Gastroesophageal sphincter (tissue), 3 donors: ENCODE results near the gene SLC22A5.

Experiments used
- POLR2A ChIP-seq, 2 donors: fragments of 450-650 bp; IDR thresholded peaks; one replicate each; pipeline ENCODE4 v1.6.1; 2017; ENCODE audit warnings: antibody characterized with exemption in 2 of 2, mild to moderate bottlenecking in 2 of 2, moderate library complexity in 1 of 2
- POLR2AphosphoS5 ChIP-seq: sonication (generic); formaldehyde crosslinking; IDR thresholded peaks from one replicate; pipeline ENCODE4 v1.6.1; 2017; ENCODE audit warnings: antibody characterized with exemption
- TF ChIP-seq, protein P1 (sequence below), 4 experiments: fragments of 200-600 bp in 2 of 4; fragments of 450-650 bp in 2 of 4; sonication (generic) in 1 of 4; IDR thresholded peaks; one replicate each; pipeline ENCODE4 v1.5.1; 2017 to 2019; ENCODE audit warnings: antibody characterized with exemption in 4 of 4, mild to moderate bottlenecking in 2 of 4, moderate library complexity in 2 of 4

DNA sequence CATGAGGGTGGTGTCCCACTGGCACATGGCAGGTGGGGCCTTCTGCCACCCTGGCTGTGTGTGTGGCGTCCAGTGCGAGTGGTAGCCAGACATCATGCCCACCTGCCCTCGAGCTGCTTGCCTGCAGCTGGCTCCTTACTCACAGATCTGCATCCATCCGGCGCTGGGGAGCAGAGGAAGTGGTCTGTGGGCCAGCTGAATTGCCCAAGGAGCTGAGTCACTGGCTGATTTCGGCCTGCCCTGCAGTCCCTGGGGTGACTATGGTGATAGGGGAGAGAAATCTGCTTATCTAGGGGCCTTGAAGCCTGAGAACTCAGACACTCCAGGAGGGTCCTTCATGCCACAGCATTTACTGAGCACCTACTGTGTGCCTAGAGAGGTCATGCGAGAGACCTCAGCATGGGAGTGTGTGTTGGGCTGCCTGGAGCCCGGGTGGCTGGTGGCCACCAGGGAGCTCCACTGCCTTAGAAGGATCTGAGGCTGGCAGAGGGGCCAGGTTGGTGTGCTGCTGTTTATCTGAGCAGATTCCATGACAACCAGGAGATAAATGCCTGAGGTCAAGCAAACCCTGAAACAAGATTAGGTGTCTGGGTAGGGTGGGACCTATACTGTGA is 57.1 kb downstream of the SLC22A5 start:
- TF ChIP-seq, protein P1, sequence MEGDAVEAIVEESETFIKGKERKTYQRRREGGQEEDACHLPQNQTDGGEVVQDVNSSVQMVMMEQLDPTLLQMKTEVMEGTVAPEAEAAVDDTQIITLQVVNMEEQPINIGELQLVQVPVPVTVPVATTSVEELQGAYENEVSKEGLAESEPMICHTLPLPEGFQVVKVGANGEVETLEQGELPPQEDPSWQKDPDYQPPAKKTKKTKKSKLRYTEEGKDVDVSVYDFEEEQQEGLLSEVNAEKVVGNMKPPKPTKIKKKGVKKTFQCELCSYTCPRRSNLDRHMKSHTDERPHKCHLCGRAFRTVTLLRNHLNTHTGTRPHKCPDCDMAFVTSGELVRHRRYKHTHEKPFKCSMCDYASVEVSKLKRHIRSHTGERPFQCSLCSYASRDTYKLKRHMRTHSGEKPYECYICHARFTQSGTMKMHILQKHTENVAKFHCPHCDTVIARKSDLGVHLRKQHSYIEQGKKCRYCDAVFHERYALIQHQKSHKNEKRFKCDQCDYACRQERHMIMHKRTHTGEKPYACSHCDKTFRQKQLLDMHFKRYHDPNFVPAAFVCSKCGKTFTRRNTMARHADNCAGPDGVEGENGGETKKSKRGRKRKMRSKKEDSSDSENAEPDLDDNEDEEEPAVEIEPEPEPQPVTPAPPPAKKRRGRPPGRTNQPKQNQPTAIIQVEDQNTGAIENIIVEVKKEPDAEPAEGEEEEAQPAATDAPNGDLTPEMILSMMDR (IDR thresholded peaks at IDR 0.05), result peak in 3 of 4 experiments; percentile 33 to 48 (median 43)
- TF ChIP-seq POLR2A (IDR thresholded peaks at IDR 0.05), result no peak
- peak; percentile 35 for TF ChIP-seq POLR2AphosphoS5
